Hepatocyte (in vitro differentiated cells): ENCODE measurements around the gene FHL3.

Source experiments
- CTCF ChIP-seq: fragments of 200-600 bp; sonication (generic); IDR thresholded peaks from 2 replicates; pipeline ENCODE4 v1.5.1; 2016; ENCODE audit warnings: antibody characterized with exemption, mild to moderate bottlenecking; ENCODE audit not compliant: poor library complexity
- EZH2 ChIP-seq: fragments of 200-600 bp; sonication (generic); IDR thresholded peaks from 2 replicates; pipeline ENCODE4 v1.6.1; 2016; ENCODE audit warnings: antibody characterized with exemption, mild to moderate bottlenecking, borderline replicate concordance
- EZH2phosphoT487 ChIP-seq: fragments of 200-600 bp; sonication (generic); IDR thresholded peaks from one replicate; pipeline ENCODE4 v1.6.1; 2018; ENCODE audit warnings: antibody characterized with exemption, mild to moderate bottlenecking, low read depth, moderate library complexity; ENCODE audit not compliant: unreplicated experiment, severe bottlenecking

GRCh38 chr1:38046884-38047602 is 41.7 kb upstream of the FHL3 start:
- TF ChIP-seq EZH2 (peak; percentile 57), CTCF (peak; percentile 21), EZH2phosphoT487 (no peak)
